NCI-H2107 treated with DMSO at 0.1 percent for 48 hours (cell line): ENCODE measurements around the gene KANK3.
"Not testable (repeated sequence)": the region's sequence is repeated elsewhere in the genome, so short reads cannot be mapped to it uniquely, and the experiment has no call there.

Experiments
- DNase-seq: peaks from one replicate; lab custom pipeline; 2025; ENCODE audit not compliant: unreplicated experiment; lab: John Stamatoyannopoulos, UW

KANK3 gene

GRCh38 chr19:8320564-8321066 is 22.4 kb downstream of the KANK3 start:
- DNase-seq = no peak

DNA sequence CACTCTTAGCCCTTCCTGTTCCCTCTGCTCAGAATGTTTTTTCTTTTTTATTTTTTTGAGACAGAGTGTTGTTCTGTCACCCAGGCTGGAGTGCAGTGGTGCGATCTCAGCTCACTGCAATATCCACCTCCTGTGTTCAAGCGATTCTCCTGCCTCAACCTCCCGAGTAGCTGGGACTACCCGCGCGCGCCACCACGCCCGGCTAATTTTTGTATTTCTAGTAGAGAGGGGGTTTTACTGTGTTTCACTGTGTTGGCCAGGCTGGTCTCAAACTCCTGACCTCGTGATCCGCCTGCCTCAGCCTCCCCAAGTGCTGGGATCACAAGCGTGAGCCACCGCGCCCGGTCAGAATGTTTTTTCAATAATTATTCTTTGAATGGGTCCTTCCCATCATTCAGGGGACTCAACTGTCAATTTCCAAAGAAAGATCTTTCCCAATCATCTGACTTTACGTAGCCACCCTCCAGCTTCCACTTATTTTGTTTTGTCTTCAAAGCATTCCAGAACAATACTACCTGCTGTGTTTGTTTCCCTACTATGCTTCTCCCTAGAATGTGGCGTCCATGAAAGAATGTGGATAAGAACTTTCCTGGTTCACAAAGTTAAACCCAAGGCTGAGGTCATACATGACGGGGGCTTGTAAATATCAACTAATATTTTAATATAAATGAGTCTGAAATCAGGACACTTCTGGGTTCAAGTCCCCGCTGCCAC is 23.1 kb downstream of the KANK3 start:
- no peak for DNase-seq

DNA sequence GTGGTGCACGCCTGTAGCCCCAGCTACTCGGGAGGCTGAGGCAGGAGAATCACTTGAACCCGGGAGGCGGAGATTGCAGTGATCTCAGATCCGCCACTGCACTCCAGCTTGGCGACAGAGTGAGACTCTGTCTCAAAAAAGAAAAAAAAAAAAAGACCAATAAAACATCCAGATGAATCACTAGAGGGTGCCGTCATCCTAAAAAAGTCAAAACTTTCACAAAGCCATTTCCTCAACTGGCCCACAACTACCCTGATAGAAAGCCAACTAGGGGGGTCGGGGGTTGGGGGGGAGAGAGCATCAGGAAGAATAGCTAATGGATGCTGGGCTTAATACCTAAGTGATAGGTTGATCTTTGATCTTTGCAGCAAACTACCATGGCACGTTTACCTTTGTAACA is 24.2 kb downstream of the KANK3 start:
- not testable (repeated sequence) for DNase-seq

DNA sequence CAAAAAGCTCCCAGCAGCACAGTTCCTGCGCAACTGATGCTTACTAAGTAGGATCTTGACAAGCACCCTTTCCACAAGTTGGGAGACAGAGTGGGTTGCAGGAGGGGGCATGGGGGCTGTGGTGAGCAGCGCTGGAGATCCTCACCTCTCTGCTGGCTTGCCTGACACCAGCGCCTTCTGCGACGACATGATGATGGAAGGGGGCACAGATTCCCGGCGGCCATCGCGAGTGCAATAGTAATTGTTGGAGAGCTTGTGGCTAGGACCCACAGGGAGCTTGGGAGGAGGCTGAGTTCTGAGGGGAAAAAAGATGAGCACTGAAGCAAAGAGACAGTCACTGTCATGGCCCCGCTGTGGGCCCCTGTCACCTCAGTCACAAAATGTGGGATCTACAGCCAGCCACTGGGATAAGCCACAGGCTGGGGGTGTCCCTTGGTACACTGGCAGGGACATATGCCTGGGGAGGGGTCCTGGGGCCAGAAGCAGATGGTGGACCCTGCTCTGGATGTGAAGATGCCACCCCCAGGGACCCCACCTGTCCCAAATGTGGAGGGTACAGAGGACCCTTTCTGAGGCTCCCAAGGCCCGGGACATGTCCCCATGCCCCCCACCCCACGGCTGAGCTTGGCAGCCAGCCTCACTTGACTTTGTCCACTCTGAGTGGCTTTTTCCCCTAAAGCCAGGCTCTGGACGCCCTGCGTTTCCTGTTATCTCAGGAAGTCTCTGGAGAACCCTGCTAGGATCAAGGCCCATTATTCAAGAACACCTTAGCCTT is 26.5 kb downstream of the KANK3 start:
- no peak for DNase-seq

DNA sequence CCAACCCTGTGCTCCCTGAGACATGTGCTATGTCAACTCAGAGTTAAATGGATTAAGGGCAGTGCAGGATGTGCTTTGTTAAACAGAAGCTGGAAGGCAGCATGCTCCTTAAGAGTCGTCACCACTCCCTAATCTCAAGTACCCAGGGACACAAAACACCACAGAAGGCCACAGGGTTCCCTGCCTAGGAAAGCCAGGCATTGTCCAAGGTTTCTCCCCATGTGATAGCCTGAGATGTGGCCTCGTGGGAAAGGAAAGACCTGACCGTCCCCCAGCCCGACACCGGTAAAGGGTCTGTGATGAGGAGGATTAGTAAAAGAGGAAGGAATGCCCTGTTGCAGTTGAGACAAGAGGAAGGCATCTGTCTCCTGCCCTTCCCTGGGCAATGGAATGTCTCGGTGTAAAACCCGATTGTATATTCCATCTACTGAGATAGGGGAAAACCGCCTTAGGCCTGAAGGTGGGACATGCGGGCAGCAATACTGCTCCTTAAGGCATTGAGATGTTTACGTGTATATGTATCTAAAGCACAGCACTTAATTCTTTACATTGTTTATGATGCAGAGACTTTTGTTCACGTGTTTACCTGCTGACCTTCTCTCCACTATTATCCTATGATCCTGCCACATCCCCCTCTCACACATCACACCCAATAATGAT is 28.0 kb downstream of the KANK3 start:
- DNase-seq = not testable (repeated sequence)

- DNase-seq = no peak
Observed at GRCh38 chr19:8311461-8312260, 31.4 kb downstream of the KANK3 start.

- no peak for DNase-seq
Observed at GRCh38 chr19:8310342-8311055, 32.6 kb downstream of the KANK3 start.

DNA sequence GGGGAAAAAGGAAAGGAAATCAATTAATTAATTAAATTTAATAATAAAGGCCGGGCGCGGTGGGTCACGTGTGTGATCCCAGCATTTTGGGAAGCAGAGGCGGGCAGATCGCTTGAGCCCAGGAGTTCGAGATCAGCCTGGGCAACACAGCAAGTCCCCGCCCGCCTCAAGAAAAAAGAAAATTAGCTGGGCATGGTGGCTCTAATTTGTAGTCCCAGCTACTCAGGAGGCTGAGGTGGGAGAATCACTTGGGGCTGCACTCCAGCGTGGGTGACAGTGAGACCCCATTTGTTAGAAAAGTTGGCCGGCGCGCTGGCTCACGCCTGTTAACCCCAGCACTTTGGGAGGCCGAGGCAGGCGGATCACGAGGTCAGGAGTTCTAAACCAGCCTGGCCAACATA is 34.2 kb downstream of the KANK3 start:
- no peak for DNase-seq

GRCh38 chr19:8307965-8308866 is 34.8 kb downstream of the KANK3 start, which contains the start of gene CD320:
Gene CD320, minus strand, starts transcription at chr19:8308358. Its CDS starts 68 bp downstream, at chr19:8308290.
- peak; percentile 85 for DNase-seq

DNA sequence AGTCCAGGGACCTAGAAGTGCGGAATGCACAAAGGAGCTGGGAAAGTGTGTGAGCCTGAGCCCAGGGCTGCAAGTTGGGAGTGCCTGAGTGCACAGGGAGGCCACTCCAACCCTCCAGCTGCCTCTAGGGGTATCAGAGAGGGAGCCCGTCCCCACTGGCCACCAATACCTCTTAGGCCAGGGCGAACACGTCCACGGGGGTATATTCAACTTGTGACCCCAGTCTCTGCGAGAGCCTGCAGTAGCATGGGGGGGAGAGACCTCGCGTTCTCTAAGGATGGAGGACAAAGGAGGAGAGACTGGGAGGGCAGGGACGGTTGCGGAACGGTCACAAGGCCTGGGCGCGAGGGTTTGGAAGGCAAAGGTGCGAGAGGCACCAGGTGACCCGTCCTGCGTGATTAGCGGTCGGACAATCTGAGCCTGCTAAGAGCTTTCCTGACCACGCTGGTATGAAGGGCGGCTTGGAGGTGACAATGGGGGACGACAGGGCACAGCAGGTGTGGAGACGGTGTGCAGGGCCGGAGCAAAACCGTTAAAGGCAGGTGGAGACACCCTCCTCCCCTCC is 35.6 kb downstream of the KANK3 start:
- no peak for DNase-seq

DNA sequence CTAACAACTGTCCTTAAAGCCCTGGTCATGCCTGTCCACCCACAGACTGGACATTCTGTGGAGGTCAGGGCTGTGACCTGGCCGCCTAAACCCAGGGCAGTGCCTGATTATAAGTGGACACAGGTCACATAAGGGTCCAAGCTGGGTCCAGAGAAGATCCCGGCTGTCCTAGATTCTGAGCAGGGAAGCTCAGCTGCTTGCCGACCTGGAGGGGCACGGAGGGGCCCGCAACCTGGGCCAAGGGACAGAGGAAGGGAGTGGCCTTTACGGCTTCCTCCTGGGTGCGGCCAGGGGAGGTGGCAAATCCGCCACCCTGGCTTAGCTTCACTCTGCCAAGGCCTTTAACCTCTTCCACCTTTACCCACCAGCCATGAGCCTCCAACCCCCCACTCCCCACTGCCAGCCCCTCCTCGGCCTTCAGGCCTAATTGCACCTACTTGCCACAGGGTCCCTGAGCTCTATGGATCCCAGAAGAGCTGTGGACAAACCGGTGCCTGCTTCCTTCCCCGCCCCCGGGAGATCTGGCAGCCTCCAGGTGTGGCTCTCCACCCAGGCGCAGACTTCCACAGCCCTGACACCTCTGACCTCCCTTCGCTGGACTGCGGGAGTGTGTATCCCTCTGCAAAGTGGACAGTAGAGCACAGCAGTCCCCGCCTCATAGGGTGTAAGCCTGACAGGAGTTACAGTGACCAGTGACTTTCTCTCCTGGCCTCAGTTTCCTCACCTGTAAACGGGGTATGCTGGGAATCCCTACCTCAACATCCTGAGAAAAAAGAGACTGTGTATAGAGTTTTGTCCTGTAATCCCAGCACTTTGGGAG is 36.6 kb downstream of the KANK3 start:
- no peak for DNase-seq

- DNase-seq = no peak
Observed at GRCh38 chr19:8305798-8306197, 37.3 kb downstream of the KANK3 start.

GRCh38 chr19:8304841-8305621 is 38.0 kb downstream of the KANK3 start:
- DNase-seq = no peak

- DNase-seq = no peak
Observed at GRCh38 chr19:8302734-8303133, 40.3 kb downstream of the KANK3 start.

DNA sequence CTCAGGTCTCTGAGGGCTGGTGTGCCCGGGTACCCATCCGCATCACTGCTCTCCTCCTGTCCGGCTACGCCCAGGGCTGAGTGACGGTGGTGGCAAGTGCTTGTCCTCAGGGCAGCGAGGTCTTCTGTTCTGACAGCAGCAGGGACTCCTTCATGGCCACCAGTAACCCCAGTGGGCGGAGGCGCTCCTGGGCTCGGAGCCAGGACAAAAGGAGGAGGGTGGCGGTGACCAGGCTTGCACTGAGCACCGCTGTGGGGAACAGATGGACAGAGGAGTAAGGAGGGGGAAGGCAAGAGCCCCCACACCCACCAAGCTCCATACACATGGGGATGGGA is 40.7 kb downstream of the KANK3 start:
- no peak for DNase-seq

GRCh38 chr19:8291337-8291736 is 51.7 kb downstream of the KANK3 start:
- not testable (repeated sequence) for DNase-seq

GRCh38 chr19:8276508-8276907 is 66.6 kb downstream of the KANK3 start:
- DNase-seq = not testable (repeated sequence)
